Testis (tissue), 2 donors: ENCODE measurements around the gene EPB41L2.

Experiments
- POLR2A ChIP-seq: fragments of 450-650 bp; IDR thresholded peaks from one replicate; pipeline ENCODE4 v1.6.1; 2017; ENCODE audit warnings: antibody characterized with exemption, mild to moderate bottlenecking, moderate library complexity
- TF ChIP-seq, protein P1 (sequence below), 3 experiments: fragments of 450-650 bp in 2 of 3; fragments of 200-600 bp in 1 of 3; sonication (generic) in 1 of 3; IDR thresholded peaks; one replicate each; pipeline ENCODE4 v1.5.1; 2016 to 2019; ENCODE audit warnings: antibody characterized with exemption in 3 of 3, mild to moderate bottlenecking in 2 of 3, moderate library complexity in 1 of 3

DNA sequence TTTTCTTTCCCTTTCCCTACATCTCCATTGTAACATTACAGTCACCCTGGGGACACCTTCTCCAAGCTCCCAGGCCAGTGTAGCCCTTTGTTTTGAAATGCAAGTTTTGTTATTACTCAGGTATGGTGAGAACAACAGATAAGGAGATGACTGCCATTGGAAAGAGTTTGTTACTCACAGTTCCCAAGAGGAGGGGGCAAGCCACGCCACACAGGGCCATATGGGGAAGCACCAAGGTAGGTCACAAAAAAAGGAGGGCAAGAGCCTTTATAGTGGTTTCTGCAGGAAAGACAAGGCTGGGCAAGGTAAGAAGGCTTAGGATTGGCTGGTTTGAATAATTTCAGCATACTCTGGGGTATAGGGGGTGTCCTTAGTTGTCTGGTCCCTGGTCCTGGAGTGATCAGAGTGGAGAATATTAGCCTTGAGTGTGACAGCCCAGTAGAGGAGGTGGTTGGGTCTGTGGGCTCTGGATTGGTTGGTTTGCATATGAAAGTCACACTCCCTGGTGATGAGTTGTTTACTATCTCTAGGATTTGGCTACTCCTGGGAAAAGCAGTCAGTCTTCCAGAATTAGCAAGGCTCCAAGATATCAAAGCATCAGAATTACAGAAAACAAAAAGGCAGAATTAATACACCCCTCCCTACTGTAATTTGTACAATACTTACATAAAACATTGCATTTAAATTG lies 268.9 kb downstream of the EPB41L2 start:
- TF ChIP-seq, protein P1, sequence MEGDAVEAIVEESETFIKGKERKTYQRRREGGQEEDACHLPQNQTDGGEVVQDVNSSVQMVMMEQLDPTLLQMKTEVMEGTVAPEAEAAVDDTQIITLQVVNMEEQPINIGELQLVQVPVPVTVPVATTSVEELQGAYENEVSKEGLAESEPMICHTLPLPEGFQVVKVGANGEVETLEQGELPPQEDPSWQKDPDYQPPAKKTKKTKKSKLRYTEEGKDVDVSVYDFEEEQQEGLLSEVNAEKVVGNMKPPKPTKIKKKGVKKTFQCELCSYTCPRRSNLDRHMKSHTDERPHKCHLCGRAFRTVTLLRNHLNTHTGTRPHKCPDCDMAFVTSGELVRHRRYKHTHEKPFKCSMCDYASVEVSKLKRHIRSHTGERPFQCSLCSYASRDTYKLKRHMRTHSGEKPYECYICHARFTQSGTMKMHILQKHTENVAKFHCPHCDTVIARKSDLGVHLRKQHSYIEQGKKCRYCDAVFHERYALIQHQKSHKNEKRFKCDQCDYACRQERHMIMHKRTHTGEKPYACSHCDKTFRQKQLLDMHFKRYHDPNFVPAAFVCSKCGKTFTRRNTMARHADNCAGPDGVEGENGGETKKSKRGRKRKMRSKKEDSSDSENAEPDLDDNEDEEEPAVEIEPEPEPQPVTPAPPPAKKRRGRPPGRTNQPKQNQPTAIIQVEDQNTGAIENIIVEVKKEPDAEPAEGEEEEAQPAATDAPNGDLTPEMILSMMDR (IDR thresholded peaks at IDR 0.05) = no peak
- TF ChIP-seq POLR2A = no peak
